HepG2 (cell line): ENCODE measurements around the gene SPDYE11. TPM values are rescaled to one million over a fixed set of nuclear protein-coding genes. Genes with fewer than 3 reads are reported as not detected.
"Not testable (repeated sequence)": the region's sequence is repeated elsewhere in the genome, so short reads cannot be mapped to it uniquely, and the experiment has no call there.

Experiments
- ATAC-seq: fragments of 200-7000 bp; cut with Tn5 transposase; 3 replicates; pipeline ENCODE4 v1.9.1; 2020; ENCODE audit warnings: mild to moderate bottlenecking, moderate library complexity
- Bru-seq: library from RNA; stranded (reverse); fragments of 400-500 nt; gene quantifications from one replicate; lab custom pipeline; 2021; lab: Mats Ljungman, UMichigan
- BruChase-seq, 2 experiments: library from RNA; stranded (reverse); fragments of 400-500 nt; gene quantifications; one replicate each; lab custom pipeline; 2021; lab: Mats Ljungman, UMichigan
- BruUV-seq: library from RNA; stranded (reverse); fragments of 400-500 nt; replicated peaks from 2 replicates; lab custom pipeline; 2021; lab: Mats Ljungman, UMichigan
- CTCF ChIA-PET: fragments of 300-600 bp; formaldehyde crosslinking; extraction: SDS; loops from one replicate; lab custom pipeline; 2021; ENCODE audit warnings: low total read pairs, inconsistent platforms, low intra/inter-chr PET ratio; lab: Yijun Ruan, JAX
- POLR2A ChIA-PET: fragments of 350-600 bp; sonication (Branson Sonifier 250); formaldehyde crosslinking; loops from one replicate; lab custom pipeline; 2020; ENCODE audit warnings: antibody characterized with exemption, inconsistent platforms; lab: Yijun Ruan, JAX
- DNase-seq: peaks from one replicate; pipeline ENCODE4 v3.0.0-alpha.2; 2015; ENCODE audit warnings: low spot score
- FAIRE-seq: peaks from 3 replicates; lab custom pipeline; 2011; peaks lifted over from hg19 to GRCh38; lab: Jason Lieb, UNC
- H2AFZ ChIP-seq: one replicate; pipeline ENCODE4 v1.6.1; 2011; ENCODE audit warnings: low read length, inconsistent platforms
- H3K27ac ChIP-seq: fragments of 300-600 bp; 3 replicates; pipeline ENCODE4 v1.8.0; 2011; ENCODE audit warnings: mixed run types, mild to moderate bottlenecking, mixed read lengths, low read length, inconsistent platforms; ENCODE audit not compliant: insufficient read depth; ENCODE audit errors: extremely low read length
- H3K27me3 ChIP-seq, 2 experiments: fragments of 200-600 bp in 1 of 2; 2 replicates in 1 of 2; 3 replicates in 1 of 2; pipeline versions ENCODE4 v1.6.0 to v1.8.0; 2011; ENCODE audit warnings: low read length in 2 of 2, mild to moderate bottlenecking in 2 of 2, moderate library complexity in 2 of 2, inconsistent platforms in 1 of 2; ENCODE audit not compliant: insufficient read depth in 2 of 2, control insufficient read depth in 1 of 2
- H3K36me3 ChIP-seq, 2 experiments: fragments of 200-600 bp in 1 of 2; replicated peaks in 1 of 2; 2 replicates in 1 of 2; 3 replicates in 1 of 2; pipeline versions ENCODE4 v1.5.1 to v1.8.0; 2011; ENCODE audit warnings: low read length in 2 of 2, inconsistent platforms in 1 of 2; ENCODE audit not compliant: insufficient read depth in 2 of 2, control insufficient read depth in 1 of 2
- H3K4me1 ChIP-seq: 2 replicates; pipeline ENCODE4 v1.5.1; 2012; ENCODE audit warnings: low read length, inconsistent platforms; ENCODE audit not compliant: insufficient read depth
- H3K4me2 ChIP-seq: 2 replicates; pipeline ENCODE4 v1.6.0; 2011; ENCODE audit warnings: low read depth, low read length, inconsistent platforms
- H3K4me3 ChIP-seq, 3 experiments: fragments of 200-600 bp in 1 of 3; sonication (generic), shearing (Covaris generic) in 1 of 3; replicated peaks in 1 of 3; 2 replicates each; pipeline ENCODE4 v1.5.1; 2011 to 2016; ENCODE audit warnings: low read length in 3 of 3, inconsistent platforms in 2 of 3, low read depth in 2 of 3, mild to moderate bottlenecking in 2 of 3, control low read depth in 1 of 3, mixed read lengths in 1 of 3; ENCODE audit not compliant: insufficient read depth in 1 of 3
- H3K79me2 ChIP-seq: one replicate; pipeline ENCODE4 v1.6.1; 2011; ENCODE audit warnings: low read length, inconsistent platforms; ENCODE audit not compliant: insufficient read depth
- H3K9ac ChIP-seq: 2 replicates; pipeline ENCODE4 v1.6.0; 2011; ENCODE audit warnings: mild to moderate bottlenecking, low read depth, low read length, inconsistent platforms; ENCODE audit not compliant: insufficient read depth
- H3K9me3 ChIP-seq: 2 replicates; pipeline ENCODE4 v1.5.1; 2012; ENCODE audit warnings: mild to moderate bottlenecking, low read length
- H4K20me1 ChIP-seq: 2 replicates; pipeline ENCODE4 v1.6.0; 2011; ENCODE audit warnings: inconsistent platforms, mild to moderate bottlenecking, low read length, moderate library complexity; ENCODE audit not compliant: insufficient read depth
- WGBS: methylation state at CpG from one replicate; pipeline ENCODE4 v1.1.6; 2017; ENCODE audit warnings: low lambda C conversion rate; 5-methylcytosine and 5-hydroxymethylcytosine counted together
- in situ Hi-C: cut with HindIII; loops from 2 replicates; pipeline ENCODE4 v1.10.0; 2017; ENCODE audit warnings: low pct_unique_long_range_greater_than_20kb; ENCODE audit not compliant: extremely low pct_ligation_motif_present
- intact Hi-C: fragments of 100-400 bp; cut with micrococcal nuclease; formaldehyde crosslinking; loops from one replicate; pipeline ENCODE4 v1.10.0; 2022; ENCODE audit not compliant: unreplicated experiment
- long read RNA-seq, 2 experiments: library from RNA in 1 of 2; library from polyadenylated mRNA in 1 of 2; stranded (forward) in 1 of 2; unstranded in 1 of 2; transcript quantifications; one replicate each; pipeline ENCODE4 v2.0.0, GENCODE V29; 2019 to 2022
- polyA minus RNA-seq, 3 experiments: library from RNA; depleted of rRNA, polyadenylated mRNA; stranded (reverse); fragments of >200 nt; gene quantifications; 2 replicates each; pipeline ENCODE4 v1.2.3, GENCODE V29; 2011; ENCODE audit warnings: low replicate concordance in 1 of 3
- polyA plus RNA-seq, 8 experiments: library from polyadenylated mRNA; depleted of rRNA in 3 of 8; stranded (reverse) in 7 of 8; unstranded in 1 of 8; fragments of >200 nt; fragmentation: Illumina TruSeq in 4 of 8; extraction: Trizol in 4 of 8; gene quantifications; 2 replicates each; pipeline versions ENCODE4 v1.2.1 to v1.2.3, GENCODE V29; 2011 to 2016; ENCODE audit warnings: low read depth in 4 of 8, missing spikeins in 1 of 8, mixed read lengths in 1 of 8; ENCODE audit not compliant: insufficient read depth in 1 of 8
- total RNA-seq, 5 experiments: library from RNA; depleted of rRNA; stranded (reverse); fragments of >200 nt; fragmentation: Illumina TruSeq; extraction: Trizol; gene quantifications; 2 replicates each; pipeline ENCODE4 v1.2.3, GENCODE V29; 2016; ENCODE audit warnings: low read depth in 1 of 5

Gene SPDYE11
- total RNA-seq (2016; rRNA removed; fragmentation: Illumina TruSeq; extraction: Trizol): not detected in 2 replicates
- not detected in 2 replicates for total RNA-seq (2016; cell fraction: cytosol; rRNA removed; fragmentation: Illumina TruSeq; extraction: Trizol; ENCODE audit: low read depth)
- not detected in 2 replicates for total RNA-seq (2016; cell fraction: insoluble cytoplasmic fraction; rRNA removed; fragmentation: Illumina TruSeq; extraction: Trizol)
- not detected in 2 replicates for total RNA-seq (2016; cell fraction: membrane; rRNA removed; fragmentation: Illumina TruSeq; extraction: Trizol)
- not detected in 2 replicates for total RNA-seq (2016; cell fraction: nucleus; rRNA removed; fragmentation: Illumina TruSeq; extraction: Trizol)
- not detected in 2 replicates for polyA plus RNA-seq (2011; rRNA removed)
- polyA plus RNA-seq (2011; cell fraction: cytosol; rRNA removed): not detected in 2 replicates
- polyA plus RNA-seq (2011; cell fraction: nucleus; rRNA removed): not detected in 2 replicates
- polyA plus RNA-seq (2012): 0.09 and 0.13 TPM in 2 replicates
- not detected in 2 replicates for polyA plus RNA-seq (2016; cell fraction: cytosol; fragmentation: Illumina TruSeq; extraction: Trizol; ENCODE audit: low read depth)
- polyA plus RNA-seq (2016; cell fraction: insoluble cytoplasmic fraction; fragmentation: Illumina TruSeq; extraction: Trizol; ENCODE audit: low read depth): not detected in 2 replicates
- polyA plus RNA-seq (2016; cell fraction: membrane; fragmentation: Illumina TruSeq; extraction: Trizol; ENCODE audit: low read depth): not detected in 2 replicates
- not detected in 2 replicates for polyA plus RNA-seq (2016; cell fraction: nucleus; fragmentation: Illumina TruSeq; extraction: Trizol; ENCODE audit: insufficient read depth, low read depth)
- not detected in 2 replicates for polyA minus RNA-seq (2011; rRNA and poly(A)+ RNA removed; ENCODE audit: low replicate concordance)
- not detected in 2 replicates for polyA minus RNA-seq (2011; cell fraction: cytosol; rRNA and poly(A)+ RNA removed)
- polyA minus RNA-seq (2011; cell fraction: nucleus; rRNA and poly(A)+ RNA removed): not detected in 2 replicates
- not detected for Bru-seq, nascent RNA
- not detected for BruChase-seq, experiment 1, labeled RNA remaining after a 6-hour chase
- not detected for BruChase-seq, experiment 2, labeled RNA remaining after a 2-hour chase
- long read RNA-seq, experiment 1: 0 reads
- long read RNA-seq, experiment 2: 0 reads

- H3K27ac ChIP-seq, H3K4me1 ChIP-seq, BruUV-seq, DNase-seq, H3K4me2 ChIP-seq, H3K4me3 ChIP-seq, H3K9ac ChIP-seq, in situ Hi-C loops, POLR2A ChIA-PET, H4K20me1 ChIP-seq, H3K36me3 ChIP-seq, H3K27me3 ChIP-seq, H3K9me3 ChIP-seq, H3K79me2 ChIP-seq, FAIRE-seq, CTCF ChIA-PET, intact Hi-C loops, ATAC-seq, H2AFZ ChIP-seq: not testable (repeated sequence)
- no CpG with 5 or more reads among the region's 8 CpGs for WGBS
These were observed at the start of gene SPDYE11 for GRCh38 chr7:73057811-73058210. Gene SPDYE11, minus strand, starts transcription at chr7:73057911. Its CDS starts 1,800 bp downstream, at chr7:73056111.

- H3K9ac ChIP-seq, ATAC-seq, H3K27me3 ChIP-seq, H3K4me3 ChIP-seq, H3K79me2 ChIP-seq, H3K27ac ChIP-seq, H3K4me2 ChIP-seq, CTCF ChIA-PET, H4K20me1 ChIP-seq, FAIRE-seq, BruUV-seq, POLR2A ChIA-PET, H2AFZ ChIP-seq, in situ Hi-C loops, intact Hi-C loops, H3K9me3 ChIP-seq, H3K4me1 ChIP-seq, H3K36me3 ChIP-seq, DNase-seq: not testable (repeated sequence)
- no CpG with 5 or more reads among the region's 8 CpGs for WGBS
These were observed 28.2 kb upstream of the SPDYE11 start, which contains the start of gene SPDYE9 for GRCh38 chr7:73085938-73086337. Gene SPDYE9, minus strand, starts transcription at chr7:73086038. Its CDS starts 1,800 bp downstream, at chr7:73084238.

GRCh38 chr7:73029666-73030065 lies 28.0 kb downstream of the SPDYE11 start, which contains the start of gene SPDYE8:
Gene SPDYE8, minus strand, starts transcription at chr7:73029766. Its CDS starts 1,800 bp downstream, at chr7:73027966.
- H4K20me1 ChIP-seq, POLR2A ChIA-PET, FAIRE-seq, DNase-seq, ATAC-seq, H3K27ac ChIP-seq, H3K4me2 ChIP-seq, BruUV-seq, H3K9ac ChIP-seq, intact Hi-C loops, H3K27me3 ChIP-seq, CTCF ChIA-PET, H3K36me3 ChIP-seq, H3K4me3 ChIP-seq, in situ Hi-C loops, H3K9me3 ChIP-seq, H2AFZ ChIP-seq, H3K79me2 ChIP-seq, H3K4me1 ChIP-seq: not testable (repeated sequence)
- no CpG with 5 or more reads among the region's 8 CpGs for WGBS
